Fibroblast of pulmonary artery (primary cell): ENCODE measurements around the gene HORMAD1.

ENCODE experiments used
- DNase-seq: peaks from one replicate; pipeline ENCODE4 v3.0.0-alpha.2; 2010; ENCODE audit warnings: low read depth
- H3K4me3 ChIP-seq: replicated peaks from 2 replicates; pipeline ENCODE4 v1.5.1; 2011; ENCODE audit warnings: low read depth, mild to moderate bottlenecking, control low read depth, low read length, moderate library complexity
- TF ChIP-seq, protein P1 (sequence below): IDR thresholded peaks from 2 replicates; pipeline ENCODE4 v1.5.1; 2011; ENCODE audit warnings: mild to moderate bottlenecking, control low read depth, low read length, inconsistent platforms; ENCODE audit errors: missing control alignments

HORMAD1 gene

DNA sequence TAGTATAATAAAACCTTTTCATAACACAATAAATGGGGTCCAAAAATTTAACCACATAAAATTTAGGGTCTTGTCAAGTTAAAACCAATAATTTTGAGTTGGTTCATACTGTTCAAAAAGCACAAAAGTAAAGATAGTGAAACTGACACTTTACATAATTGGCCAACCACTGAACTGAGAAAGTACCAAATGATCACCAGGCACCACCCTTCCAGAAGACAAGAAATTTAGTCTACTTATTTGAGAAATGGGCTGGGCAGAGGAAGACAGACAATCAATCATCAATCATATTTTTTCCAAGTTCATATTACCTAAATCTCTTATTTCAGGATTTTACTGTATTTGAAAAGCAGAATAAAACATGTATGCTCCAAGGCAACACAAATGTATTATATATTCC lies 17.3 kb downstream of the HORMAD1 start:
- TF ChIP-seq, protein P1, sequence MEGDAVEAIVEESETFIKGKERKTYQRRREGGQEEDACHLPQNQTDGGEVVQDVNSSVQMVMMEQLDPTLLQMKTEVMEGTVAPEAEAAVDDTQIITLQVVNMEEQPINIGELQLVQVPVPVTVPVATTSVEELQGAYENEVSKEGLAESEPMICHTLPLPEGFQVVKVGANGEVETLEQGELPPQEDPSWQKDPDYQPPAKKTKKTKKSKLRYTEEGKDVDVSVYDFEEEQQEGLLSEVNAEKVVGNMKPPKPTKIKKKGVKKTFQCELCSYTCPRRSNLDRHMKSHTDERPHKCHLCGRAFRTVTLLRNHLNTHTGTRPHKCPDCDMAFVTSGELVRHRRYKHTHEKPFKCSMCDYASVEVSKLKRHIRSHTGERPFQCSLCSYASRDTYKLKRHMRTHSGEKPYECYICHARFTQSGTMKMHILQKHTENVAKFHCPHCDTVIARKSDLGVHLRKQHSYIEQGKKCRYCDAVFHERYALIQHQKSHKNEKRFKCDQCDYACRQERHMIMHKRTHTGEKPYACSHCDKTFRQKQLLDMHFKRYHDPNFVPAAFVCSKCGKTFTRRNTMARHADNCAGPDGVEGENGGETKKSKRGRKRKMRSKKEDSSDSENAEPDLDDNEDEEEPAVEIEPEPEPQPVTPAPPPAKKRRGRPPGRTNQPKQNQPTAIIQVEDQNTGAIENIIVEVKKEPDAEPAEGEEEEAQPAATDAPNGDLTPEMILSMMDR = no peak
- DNase-seq = no peak
- H3K4me3 ChIP-seq = no peak overlapping the region

DNA sequence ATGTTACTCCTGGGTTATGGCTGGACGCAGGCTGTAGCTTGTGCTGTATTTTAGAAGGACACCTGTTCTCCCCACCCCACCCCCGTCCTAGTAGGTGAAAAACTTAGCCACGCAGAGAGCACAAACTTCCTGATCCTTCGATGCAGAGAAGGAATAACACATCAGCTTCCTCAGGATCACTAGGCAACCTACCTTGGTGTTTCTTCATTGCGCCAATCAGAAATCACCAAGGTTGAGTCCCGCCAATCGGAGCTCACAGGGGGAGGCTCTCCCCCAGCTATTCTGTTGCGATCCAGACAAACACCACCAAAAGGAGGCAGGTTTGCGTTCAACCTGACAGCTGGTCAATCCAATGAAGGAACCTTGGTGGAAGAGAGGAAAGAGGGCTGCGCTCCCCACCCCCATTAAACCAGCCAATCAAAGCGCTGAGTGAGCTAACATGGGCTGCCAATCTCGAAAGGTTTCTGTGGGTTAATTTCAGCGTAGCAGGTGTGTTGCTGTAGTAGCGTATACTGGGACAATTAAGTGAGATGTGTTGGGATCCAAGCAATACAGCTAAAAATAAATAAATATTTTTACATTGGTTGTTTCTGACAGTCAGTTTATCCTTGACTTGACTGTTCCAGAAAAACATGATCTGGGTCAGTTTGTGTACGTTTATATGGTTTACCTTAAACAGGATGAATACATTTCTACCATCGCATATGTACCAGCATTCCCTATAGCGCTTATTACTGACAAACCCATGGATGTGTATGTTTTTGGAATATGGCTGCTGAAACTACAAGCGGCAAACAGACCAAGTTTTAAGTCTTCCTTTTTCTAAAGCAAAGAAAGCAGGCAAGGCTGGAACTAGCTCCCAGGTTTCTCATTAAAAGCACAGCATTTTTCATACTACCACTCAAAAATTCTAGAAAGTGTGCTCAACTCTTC lies 23.4 kb downstream of the HORMAD1 start, which contains the start of gene GOLPH3L:
TSS of gene GOLPH3L (minus strand) at position 160 of the 933 bp plus-strand sequence. CDS start 2,316 bp downstream, outside the sequence.
- H3K4me3 ChIP-seq = peak within 1 kb of the TSS; percentile 93
- DNase-seq = peak; percentile 99
- TF ChIP-seq, protein P1 = peak; percentile 20

DNA sequence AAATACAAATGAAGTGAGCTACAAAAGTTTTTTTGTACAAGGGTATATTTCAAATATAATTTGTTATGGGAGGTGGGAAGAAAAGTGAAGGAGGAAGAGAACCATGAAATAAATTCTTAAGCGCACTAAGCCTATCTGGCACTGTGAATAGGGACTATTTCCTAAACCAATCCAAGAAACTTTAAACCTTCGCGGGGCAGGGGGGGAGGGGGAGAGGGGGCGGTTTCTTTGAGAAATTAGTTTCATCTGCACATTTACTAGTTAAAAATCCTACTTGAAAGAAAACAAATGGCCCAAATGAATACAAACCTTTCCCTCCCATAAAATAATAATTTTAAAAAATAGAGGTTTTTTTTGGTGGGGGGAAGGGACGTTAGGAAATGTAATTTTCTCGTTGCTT lies 24.1 kb downstream of the HORMAD1 start:
- TF ChIP-seq, protein P1 = no peak
- H3K4me3 ChIP-seq = peak overlapping the region; percentile 93
- no peak for DNase-seq

DNA sequence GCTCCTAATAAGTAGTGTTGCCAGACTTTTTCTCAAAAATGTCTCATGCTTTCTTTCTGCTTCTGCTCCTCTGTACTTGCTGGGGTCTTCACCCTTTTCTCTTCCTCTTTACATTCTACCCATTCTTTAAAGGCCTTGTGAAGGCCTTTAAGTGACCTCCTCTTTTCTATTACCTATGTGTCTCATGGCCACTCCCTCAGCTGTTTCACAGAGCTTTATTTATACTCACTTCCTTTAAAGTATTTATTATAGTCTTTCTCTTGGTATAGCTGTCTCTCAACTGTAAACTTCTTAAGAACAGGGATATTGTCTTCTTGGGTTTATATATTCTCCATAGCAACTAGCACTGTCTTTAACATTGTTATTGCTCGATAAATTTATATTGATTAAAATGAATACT lies 24.5 kb downstream of the HORMAD1 start:
- H3K4me3 ChIP-seq = peak overlapping the region; percentile 93
- no peak for DNase-seq
- TF ChIP-seq, protein P1 = no peak

DNA sequence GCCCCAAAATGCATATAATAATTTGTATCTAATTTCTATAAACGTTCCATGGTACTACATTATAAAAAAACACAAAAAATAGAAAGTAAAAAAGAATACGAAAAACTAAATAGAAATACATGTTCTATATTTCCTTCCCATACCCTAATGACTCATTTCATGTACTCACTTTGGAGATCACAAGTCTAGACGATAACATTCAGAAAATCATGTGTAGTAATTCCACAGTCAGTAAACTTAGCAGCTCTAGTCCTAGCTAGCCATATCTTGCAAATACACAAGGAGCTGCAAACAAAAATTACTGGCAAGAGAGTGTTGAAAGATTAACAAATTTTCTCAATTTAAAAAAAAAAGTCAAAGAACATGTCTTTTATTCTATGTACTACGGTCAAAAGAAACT lies 25.1 kb downstream of the HORMAD1 start:
- TF ChIP-seq, protein P1 = no peak
- H3K4me3 ChIP-seq = peak overlapping the region; percentile 93
- peak; percentile 9 for DNase-seq

DNA sequence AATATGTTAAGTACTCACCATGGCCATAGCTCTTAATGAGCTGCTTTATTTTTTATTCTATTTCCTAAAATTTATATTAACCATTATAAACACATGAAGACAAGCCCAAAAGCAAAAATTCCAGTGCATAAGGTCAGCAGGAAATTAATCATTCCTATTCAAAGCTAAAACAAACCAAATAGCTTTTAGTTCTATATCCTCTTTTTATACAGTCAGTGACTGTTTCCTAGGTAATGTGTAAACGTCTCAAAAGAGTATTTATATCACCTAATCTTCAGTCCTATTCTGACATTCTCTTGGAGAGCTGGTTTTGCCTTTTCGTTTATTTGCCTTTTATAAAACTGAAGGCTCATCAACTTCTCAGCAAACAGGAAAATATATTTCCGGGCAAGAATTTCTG lies 28.0 kb downstream of the HORMAD1 start:
- TF ChIP-seq, protein P1 = no peak
- DNase-seq = peak; percentile 31
- H3K4me3 ChIP-seq = no peak overlapping the region
